Measurements from ENCODE around the gene GAA.
"Not testable (repeated sequence)": the region's sequence is repeated elsewhere in the genome, so short reads cannot be mapped to it uniquely, and the experiment has no call there.

The GAA gene

DNA sequence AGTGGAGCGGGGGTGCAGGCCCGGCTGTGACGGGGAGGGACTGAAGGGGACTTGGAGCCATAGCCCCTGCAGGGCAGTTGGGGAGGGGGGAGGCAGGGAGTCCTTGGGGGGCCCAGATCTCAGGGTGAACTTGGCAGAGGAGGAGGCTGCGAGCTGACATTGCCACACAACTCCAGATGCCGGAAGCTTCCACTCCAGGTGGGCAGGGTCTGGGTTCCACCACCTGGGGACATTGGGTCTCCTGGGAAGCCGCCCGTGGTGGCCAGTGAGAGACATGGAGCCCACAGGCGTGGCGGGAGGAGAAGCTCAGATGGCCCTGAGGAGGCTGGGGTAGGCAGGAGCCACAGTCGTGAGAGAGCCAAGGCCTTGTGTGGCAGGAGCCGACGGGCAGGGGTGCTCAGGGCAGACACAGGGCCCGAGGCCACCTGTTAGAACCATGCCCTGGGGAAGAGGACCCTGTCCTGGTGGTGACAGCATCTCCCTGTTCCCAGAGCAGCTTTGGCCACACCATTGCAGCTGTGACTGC is 18.2 kb upstream of the GAA start:
- no peak for DNase-seq (ENCODE audit: low spot score)

DNA sequence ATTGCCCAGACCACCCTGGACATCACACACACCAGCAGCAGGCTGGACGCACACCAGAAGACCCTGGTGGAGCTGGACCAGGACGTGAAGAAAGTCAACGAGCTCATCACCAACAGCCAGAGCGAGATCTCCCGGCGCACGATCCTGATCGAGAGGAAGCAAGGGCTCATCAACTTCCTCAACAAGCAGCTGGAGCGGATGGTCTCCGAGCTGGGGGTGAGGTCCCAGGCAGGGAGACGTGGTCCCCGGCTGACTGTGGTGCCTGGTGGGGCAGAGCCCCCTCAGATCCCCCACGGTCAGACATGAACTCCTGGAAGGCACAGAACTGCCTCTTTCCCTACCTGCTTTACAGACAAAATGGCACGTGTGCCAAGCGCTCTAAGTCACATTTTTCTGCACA is 16.6 kb upstream of the GAA start:
- no peak for DNase-seq (ENCODE audit: low spot score)

DNA sequence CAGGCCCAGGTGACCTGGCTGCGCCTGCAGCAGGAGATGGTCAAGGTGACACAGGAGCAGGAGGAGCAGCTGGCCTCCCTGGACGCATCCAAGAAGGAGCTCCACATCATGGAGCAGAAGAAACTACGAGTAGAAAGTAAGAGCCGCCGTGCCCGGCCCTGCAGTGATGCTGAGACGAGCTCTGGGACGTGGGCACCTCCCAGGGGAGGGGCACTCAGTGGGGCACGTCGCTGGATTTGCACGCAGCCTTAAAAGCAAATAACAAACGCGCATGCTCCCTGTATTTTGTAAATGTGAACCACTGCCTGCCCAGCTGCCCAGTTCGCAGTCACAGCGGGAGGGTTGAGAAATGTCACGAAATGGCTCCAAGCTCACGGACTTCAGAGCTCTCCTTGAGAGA is 15.3 kb upstream of the GAA start:
- no peak for DNase-seq (ENCODE audit: low spot score)

DNA sequence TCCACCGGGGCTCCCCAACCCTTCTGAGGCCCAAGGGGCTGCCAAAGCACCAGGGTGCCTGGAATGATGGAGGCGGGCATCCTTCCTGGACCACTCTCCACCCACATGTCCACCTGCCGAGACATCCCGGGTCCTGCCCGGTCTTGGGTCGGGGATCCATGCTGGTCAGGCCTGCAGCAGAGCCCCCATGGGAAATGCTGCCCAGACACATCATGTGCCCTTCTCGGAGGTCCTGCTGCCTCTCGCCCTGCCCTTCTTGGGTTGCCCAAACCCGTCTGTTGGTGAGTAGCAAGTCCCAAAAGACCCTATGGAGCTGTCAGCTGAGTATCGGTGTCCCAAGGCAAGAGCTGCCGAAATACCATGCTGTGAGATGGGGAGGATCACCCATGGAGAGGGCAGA is 14.8 kb upstream of the GAA start:
- DNase-seq (ENCODE audit: low spot score), result no peak

DNA sequence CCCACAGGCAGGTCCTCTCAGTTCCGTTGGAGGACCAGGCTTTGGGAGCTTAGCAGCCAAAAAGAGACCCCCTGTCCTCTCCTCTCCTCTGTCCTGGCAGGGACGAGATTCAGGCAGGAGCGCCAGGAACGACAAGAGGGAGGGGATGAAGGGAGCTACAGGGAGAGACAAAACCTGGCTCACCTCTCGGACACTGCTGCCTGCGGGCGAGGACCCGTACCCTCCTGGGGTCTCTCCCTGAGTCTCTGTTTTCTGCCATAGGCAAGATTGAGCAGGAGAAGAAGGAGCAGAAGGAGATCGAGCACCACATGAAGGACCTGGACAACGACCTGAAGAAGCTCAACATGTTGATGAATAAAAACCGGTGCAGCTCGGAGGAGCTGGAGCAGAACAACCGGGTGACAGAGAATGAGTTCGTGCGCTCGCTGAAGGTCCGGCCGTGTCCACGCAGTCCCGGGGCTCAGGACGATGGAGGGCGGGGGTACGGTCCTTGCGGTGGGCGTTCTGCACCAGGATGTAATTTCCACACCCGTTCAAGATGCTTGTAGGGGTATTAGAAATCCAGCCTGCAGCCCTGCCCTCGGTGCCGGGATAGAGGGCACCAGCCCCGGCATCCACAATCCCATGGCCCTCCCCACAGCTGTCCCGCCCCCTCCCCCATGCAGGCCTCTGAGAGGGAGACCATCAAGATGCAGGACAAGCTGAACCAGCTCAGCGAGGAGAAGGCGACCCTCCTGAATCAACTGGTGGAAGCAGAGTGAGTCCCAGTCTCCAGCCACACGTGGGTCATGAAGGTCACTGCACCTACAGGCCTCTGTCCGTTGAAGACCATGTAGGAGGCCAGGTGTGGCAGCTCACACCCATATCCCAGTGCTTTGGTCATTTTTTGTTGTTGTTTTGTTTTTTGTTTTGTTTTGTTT is 13.8 kb upstream of the GAA start:
- no peak for DNase-seq (ENCODE audit: low spot score)

DNA sequence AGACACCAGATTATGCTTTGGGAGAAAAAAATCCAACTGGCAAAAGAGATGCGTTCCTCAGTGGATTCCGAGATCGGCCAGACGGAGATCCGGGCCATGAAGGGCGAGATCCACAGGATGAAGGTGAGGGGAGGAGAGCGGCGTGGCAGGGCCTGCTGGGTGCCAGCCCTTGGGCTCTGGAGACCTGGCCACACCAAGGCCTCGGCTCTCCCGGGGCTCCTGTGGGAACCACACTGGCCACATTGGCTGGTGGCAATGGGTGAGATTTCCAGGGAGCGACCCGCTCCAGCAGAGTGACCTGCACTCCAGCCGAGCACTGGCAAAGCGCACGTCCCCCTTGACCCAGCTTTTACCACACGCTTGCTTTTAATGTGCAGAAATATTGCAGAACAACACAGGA is 11.6 kb upstream of the GAA start:
- DNase-seq (ENCODE audit: low spot score), result no peak

DNA sequence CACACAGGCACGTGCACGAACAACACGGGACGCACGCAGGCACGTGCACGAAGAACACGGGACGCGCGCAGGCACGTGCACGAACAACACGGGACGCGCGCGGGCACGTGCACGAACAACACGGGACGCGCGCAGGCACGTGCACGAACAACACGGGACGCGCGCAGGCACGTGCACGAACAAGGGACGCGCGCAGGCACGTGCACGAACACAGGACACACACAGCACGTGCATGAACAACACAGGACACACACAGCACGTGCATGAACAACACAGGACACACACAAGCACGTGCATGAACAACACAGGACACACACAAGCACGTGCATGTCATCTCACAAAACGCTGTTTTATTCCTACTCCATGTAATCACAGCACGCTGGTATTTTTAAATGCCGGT is 11.2 kb upstream of the GAA start:
- DNase-seq (ENCODE audit: low spot score), result not testable (repeated sequence)

DNA sequence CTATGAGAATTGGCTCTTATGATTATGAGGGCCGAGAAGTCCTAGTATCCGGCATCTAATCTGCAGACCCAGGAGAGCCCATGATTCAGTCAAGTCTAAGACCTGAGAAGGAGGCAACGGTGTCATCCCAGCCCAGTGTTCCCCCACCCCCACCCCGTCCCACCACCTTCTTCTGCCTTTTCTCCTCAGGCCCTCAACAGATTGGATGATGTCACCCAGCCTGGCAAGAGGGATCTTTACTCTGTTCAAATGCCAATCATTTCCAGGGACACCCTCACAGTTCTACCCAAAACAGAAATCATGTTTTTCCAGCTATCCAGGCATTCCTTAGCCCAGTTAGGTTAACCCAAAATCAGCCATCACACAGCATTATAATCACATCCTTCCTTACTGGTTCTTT is 10.0 kb upstream of the GAA start:
- no peak for DNase-seq (ENCODE audit: low spot score)

DNA sequence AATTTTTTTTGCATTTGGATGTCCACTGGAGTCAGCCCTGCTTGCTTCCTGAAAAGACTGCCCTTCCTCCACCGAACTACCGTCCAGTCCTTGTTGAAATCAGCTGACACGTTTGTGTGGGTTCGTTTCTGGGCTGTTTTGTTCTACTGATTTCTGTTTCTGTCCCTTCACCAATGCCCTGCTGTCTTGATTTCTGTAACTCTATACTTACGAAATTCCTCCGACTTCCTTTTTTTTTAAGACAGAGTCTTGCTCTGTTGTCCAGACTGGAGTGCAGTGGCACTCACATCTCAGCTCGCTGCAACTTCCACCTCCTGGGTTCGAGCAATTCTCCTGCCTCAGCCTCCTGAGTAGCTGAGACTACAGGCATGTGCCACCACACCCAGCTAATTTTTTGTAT is 8.4 kb upstream of the GAA start:
- DNase-seq (ENCODE audit: low spot score), result peak; percentile 63

DNA sequence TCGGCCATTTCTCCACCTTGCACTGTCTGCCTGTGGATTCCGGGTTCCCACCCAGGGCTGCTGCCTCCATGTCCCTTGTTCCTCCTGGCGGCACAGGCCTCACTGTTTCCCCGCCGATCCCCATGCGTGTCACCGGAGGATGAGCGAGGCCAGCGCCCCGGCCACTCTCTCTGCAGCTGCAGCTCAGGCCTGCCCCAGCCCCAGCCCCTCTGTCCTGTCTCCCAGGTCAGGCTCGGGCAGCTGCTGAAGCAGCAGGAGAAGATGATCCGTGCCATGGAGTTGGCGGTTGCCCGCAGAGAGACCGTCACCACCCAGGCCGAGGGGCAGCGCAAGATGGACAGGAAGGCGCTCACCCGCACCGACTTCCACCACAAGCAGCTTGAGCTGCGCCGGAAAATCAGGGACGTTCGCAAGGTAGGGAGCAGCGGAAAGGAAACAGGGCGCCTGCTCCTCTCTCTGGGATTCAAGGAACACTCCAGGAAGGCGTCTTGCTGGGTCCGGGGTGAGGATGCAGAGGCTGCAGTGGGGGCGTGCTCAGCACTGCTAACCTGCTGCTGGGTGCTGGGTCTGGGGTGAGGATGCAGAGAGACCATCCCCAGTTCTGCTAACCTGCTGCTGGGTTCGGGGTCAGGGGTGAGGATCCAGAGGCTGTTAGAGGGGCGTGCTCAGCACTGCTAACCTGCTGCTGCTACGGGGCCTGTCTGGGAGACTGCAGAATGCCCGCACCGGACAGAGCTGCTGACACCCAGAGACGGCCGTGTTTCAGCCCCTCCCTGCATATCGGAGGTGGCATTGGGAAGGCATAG is 6.1 kb upstream of the GAA start:
- no peak for DNase-seq (ENCODE audit: low spot score)

DNA sequence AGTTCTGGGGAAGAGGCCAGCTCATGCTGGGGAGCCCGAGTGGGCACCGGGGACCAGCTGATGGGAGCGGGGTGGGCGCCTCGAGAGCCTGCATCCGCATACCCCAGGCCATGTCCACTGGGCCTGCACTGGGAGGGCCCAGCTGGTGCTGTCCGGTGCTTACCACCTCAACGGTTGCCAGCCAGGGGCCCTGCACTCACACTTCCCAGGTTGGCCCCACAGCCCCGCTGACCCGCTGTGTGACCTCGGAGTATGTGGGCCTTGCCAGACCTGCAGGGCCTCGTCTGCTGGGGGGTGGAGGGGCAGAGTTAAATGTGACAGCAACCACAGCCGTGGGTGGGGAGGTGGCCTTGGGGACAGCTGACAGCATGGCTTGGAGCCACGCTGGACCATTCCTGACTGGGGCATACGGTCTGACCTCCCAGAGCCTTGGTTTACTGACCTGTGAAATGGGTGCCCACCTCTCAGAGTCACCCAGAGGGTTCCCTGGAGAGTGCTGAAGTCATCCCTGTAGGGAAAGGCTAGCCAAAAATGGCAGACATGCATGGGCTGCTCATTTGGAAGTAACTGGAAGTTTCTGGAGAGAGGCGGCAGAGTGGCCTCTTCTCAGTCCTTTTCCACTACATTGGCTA is 5.4 kb upstream of the GAA start:
- DNase-seq (ENCODE audit: low spot score), result no peak

DNA sequence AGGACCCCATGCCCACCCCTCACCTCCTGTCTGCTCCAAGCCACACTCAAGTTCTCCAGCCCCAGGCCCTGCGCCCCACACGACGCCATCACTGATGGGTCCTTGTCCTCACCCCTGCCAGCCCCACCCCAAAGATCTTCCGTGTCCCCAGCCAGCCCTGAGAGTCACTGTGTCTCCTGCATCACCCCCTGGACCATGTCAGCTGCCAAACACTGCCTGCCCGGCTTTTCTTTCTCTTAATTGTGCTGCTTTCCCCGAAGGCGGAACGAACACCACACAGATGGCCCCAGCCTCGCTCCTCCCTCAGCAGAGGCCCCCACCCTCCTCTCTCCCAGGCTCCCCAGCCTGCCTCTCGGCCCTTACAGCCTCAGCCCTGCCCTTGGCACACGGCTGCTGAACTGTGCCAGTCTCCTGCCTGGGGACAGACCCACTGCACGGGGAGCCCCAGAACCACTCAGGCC is 4.8 kb upstream of the GAA start:
- DNase-seq (ENCODE audit: low spot score), result no peak

DNA sequence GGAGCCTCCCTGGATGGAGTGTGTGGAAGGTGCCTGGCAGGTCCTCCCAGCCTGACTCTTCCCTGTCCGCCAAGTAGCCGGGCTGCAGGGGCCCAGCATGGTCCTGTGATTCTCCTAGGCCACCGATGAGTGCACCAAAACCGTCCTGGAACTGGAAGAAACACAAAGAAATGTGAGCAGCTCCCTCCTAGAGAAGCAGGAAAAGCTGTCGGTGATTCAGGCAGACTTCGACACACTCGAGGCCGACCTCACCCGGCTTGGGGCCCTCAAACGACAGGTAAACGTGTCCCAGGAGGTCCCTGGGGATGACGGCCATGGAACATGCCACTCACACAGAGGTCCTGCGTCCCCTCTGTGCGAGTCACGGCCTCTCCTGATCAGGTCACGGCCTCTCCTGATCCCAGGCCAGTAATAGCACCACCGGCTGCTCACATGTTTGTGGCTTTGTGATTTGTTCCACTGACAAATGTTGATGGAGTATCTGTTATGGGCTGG is 4.2 kb upstream of the GAA start:
- no peak for DNase-seq (ENCODE audit: low spot score)

DNA sequence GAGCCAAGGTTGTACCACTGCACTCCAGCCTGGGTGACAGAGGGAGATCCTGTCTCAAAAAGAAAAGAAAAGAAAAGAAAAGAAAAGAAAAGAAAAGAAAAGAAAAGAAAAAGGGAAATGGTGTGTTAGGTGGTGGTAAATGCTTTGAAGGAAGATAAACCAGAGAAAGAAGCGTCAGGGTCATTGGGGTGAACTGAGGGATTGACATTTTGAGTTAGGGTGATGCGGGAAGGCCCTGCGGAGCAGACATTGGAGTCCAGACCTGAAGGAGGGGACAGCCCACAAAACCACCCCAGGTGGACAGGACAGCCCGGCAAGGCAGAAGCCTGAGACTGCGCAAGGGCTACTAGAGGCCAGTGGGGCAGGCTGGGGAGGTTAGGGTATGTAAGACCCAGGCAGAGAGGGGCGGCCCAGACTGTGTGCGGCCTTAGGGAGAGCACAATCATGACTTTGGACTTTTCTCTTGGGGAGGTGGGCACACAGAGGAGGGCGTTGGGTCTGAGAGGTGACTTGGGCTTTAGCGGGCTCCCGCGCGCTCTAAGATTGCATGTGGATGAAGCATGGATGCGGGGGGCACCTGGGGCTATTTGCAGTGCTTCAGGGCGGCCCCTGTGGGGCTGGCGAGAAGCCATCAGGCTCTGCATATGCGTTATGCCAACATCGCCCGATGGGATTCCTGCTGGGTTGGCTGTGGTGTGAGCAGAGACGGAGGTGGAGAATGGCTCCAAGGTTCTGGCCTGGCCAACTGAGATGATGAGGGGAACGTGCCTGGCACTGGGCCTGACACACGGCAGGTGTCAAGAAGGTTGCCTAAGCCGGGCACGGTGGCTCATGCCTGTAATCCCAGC is 3.3 kb upstream of the GAA start:
- no peak for DNase-seq (ENCODE audit: low spot score)

DNA sequence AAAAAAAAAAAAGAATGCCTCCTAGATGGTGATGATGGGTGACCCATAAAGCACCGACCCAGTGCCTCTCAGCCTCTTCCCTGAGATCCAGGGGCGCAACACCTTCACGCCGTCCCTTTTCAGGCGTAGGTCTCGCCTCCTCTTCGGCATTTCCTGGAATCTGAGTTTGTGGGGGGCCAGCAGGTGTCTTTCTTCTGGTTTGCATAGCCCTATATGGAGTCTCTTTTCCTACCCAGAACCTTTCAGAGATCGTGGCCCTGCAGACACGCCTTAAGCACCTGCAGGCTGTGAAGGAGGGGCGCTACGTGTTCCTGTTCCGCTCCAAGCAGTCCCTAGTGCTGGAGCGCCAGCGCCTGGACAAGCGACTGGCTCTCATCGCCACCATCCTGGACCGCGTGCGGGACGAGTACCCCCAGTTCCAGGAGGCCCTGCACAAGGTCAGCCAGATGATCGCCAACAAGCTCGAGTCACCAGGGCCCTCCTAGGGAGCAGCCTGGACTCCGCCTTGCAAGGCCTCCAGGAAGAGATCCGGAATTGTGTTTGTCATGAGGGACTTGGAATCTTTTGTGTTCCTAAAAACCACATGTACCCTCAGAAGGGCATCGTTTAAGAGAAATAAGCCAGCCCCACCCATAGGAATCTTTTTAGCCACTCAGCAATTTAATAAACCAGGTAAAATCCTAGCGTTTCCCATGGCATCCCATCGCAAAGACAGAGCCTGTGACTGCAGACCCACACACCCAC is 1.9 kb upstream of the GAA start:
- no peak for DNase-seq (ENCODE audit: low spot score)

DNA sequence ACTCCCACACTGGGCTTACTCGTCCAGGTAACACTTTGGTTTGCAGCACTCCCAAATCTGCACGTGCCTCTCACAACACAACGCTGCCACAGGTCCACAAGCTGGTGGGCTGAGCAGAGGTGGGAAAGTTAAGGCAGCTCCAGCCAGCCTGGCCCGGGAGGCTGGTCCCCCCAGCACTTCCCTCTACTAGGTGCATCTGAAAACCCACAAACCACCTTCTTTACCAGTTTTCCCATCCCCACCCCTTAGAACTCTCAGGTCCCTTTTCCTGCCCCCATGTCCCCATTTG is 1.4 kb upstream of the GAA start:
- no peak for DNase-seq (ENCODE audit: low spot score)

DNA sequence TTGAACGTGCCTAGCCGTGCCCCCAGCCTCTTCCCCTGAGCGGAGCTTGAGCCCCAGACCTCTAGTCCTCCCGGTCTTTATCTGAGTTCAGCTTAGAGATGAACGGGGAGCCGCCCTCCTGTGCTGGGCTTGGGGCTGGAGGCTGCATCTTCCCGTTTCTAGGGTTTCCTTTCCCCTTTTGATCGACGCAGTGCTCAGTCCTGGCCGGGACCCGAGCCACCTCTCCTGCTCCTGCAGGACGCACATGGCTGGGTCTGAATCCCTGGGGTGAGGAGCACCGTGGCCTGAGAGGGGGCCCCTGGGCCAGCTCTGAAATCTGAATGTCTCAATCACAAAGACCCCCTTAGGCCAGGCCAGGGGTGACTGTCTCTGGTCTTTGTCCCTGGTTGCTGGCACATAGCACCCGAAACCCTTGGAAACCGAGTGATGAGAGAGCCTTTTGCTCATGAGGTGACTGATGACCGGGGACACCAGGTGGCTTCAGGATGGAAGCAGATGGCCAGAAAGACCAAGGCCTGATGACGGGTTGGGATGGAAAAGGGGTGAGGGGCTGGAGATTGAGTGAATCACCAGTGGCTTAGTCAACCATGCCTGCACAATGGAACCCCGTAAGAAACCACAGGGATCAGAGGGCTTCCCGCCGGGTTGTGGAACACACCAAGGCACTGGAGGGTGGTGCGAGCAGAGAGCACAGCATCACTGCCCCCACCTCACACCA is 724 bp downstream of the GAA start:
- peak; percentile 16 for DNase-seq (ENCODE audit: low spot score)

DNA sequence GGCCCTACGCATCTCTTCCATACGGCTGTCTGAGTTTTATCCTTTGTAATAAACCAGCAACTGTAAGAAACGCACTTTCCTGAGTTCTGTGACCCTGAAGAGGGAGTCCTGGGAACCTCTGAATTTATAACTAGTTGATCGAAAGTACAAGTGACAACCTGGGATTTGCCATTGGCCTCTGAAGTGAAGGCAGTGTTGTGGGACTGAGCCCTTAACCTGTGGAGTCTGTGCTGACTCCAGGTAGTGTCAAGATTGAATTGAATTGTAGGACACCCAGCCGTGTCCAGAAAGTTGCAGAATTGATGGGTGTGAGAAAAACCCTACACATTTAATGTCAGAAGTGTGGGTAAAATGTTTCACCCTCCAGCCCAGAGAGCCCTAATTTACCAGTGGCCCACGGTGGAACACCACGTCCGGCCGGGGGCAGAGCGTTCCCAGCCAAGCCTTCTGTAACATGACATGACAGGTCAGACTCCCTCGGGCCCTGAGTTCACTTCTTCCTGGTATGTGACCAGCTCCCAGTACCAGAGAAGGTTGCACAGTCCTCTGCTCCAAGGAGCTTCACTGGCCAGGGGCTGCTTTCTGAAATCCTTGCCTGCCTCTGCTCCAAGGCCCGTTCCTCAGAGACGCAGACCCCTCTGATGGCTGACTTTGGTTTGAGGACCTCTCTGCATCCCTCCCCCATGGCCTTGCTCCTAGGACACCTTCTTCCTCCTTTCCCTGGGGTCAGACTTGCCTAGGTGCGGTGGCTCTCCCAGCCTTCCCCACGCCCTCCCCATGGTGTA is 1.5 kb downstream of the GAA start:
- DNase-seq (ENCODE audit: low spot score), result no peak

DNA sequence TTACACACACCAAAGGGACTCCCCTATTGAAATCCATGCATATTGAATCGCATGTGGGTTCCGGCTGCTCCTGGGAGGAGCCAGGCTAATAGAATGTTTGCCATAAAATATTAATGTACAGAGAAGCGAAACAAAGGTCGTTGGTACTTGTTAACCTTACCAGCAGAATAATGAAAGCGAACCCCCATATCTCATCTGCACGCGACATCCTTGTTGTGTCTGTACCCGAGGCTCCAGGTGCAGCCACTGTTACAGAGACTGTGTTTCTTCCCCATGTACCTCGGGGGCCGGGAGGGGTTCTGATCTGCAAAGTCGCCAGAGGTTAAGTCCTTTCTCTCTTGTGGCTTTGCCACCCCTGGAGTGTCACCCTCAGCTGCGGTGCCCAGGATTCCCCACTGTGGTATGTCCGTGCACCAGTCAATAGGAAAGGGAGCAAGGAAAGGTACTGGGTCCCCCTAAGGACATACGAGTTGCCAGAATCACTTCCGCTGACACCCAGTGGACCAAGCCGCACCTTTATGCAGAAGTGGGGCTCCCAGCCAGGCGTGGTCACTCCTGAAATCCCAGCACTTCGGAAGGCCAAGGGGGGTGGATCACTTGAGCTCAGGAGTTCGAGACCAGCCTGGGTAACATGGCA is 2.2 kb downstream of the GAA start:
- DNase-seq (ENCODE audit: low spot score), result no peak
